ENCODE measurements around the gene CDC42EP2. TPM values are rescaled to one million over a fixed set of nuclear protein-coding genes. Genes with fewer than 3 reads are reported as not detected.
A peak's percentile ranks its signal among the peaks of the same experiment; 100 is the strongest.

Gene CDC42EP2
- polyA plus RNA-seq, 1 of the 3 experiments (the other 2 are of a cell fraction), result 8.1 TPM

GRCh38 chr11:65290448-65291165 is 24.1 kb upstream of the CDC42EP2 start (continued):
- TF ChIP-seq REST (IDR thresholded peaks at IDR 0.05; ENCODE audit: low read depth, low read length) (no peak), ZBTB33 (IDR thresholded peaks at IDR 0.05; ENCODE audit: borderline replicate concordance, low read depth) (no peak), MAX (IDR thresholded peaks at IDR 0.05; ENCODE audit: low read depth) (no peak)

GRCh38 chr11:65291613-65292012 is 23.1 kb upstream of the CDC42EP2 start:
- Histone ChIP-seq H3F3A (replicated peaks; ENCODE audit: insufficient read depth) (peaks cover 4% of the 10 kb centered on the region), H3K27me3 (ENCODE audit: insufficient read depth) (no peaks in the 10 kb centered on the region), H3K36me3 (replicated peaks in 1 of 2; ENCODE audit: control insufficient read depth in 1 of 2, insufficient read depth in 2 of 2, low read length in 1 of 2) (peaks cover 27 to 41% of the 10 kb centered on the region in 2 experiments), H3K9me2 (no peaks in the 10 kb centered on the region), H2AFZ (ENCODE audit: low read depth) (0 out of 2 replicates have a peak overlapping the region, but pooled peaks have one; percentile 42), H3K79me2 (ENCODE audit: insufficient read depth) (no peaks in the 10 kb centered on the region; the same call in 1 of the 2 replicates), H3K4me3 (ENCODE audit: low read depth in 2 of 2, low read length in 1 of 2) (no peak overlapping the region), H3K9ac (no peak overlapping the region), H3K27ac (ENCODE audit: low read depth in 2 of 2, low read length in 1 of 2) (no peak overlapping the region), H3K9me3 (no peaks in the 10 kb centered on the region), H4K20me1 (ENCODE audit: insufficient read depth) (no peaks in the 10 kb centered on the region), H3K4me1 (ENCODE audit: control insufficient read depth in 1 of 2, insufficient read depth in 2 of 2, low read depth in 1 of 2, low read length in 1 of 2) (peaks cover 14 to 38% of the 10 kb centered on the region in 2 experiments; a peak in 3 of 4 replicates), H3K4me2 (peak overlapping the region; percentile 20; the same call in 1 of the 2 replicates)
- ChIA-PET POLR2A (interaction anchor here (2.5 kb wide), 1 partner anchor 24 kb away, joined by 6 read pairs; the partner anchor contains the start of gene CDC42EP2), CTCF (interaction anchor here (1.5 to 37.6 kb wide), 2 partner anchors 11 to 30 kb away, joined by 3 to 1118 read pairs; partner anchors contain the start of genes CDC42EP2 and DPF2)
- 68% methylated on average over 5 of the region's 5 CpGs for WGBS (ENCODE audit: low lambda C conversion rate)
- no peak for DNase-seq
- no peak for TF ChIP-seq ZBTB33 (IDR thresholded peaks at IDR 0.05; ENCODE audit: borderline replicate concordance, low read depth)
- no peak for TF ChIP-seq REST (IDR thresholded peaks at IDR 0.05; ENCODE audit: low read depth, low read length)
- no peak for TF ChIP-seq SMC3 (IDR thresholded peaks at IDR 0.05; ENCODE audit: low read depth, low read length)
- no peak for TF ChIP-seq EP300 (IDR thresholded peaks at IDR 0.05; ENCODE audit: borderline replicate concordance in 1 of 2, low read depth in 1 of 2, low read length in 1 of 2)
- TF ChIP-seq FOSL2 (IDR thresholded peaks at IDR 0.05; ENCODE audit: borderline replicate concordance, low read depth), result peak; percentile 5; the same call in 1 of the 2 replicates
- no peak for TF ChIP-seq USF1 (IDR thresholded peaks at IDR 0.05; ENCODE audit: borderline replicate concordance, low read depth)
